OCI-LY7 (cell line): ENCODE data around the gene C2orf81. TPM values are rescaled to one million over a fixed set of nuclear protein-coding genes. Genes with fewer than 3 reads are reported as not detected.

ENCODE experiments used
- BruUV-seq: library from RNA; stranded (reverse); fragments of 400-500 nt; replicated peaks from 2 replicates; lab custom pipeline; 2021; lab: Mats Ljungman, UMichigan
- CTCF ChIA-PET: fragments of 300-600 bp; sonication (Branson Sonifier 250); formaldehyde crosslinking; loops from one replicate; lab custom pipeline; 2022; ENCODE audit warnings: antibody characterized with exemption; ENCODE audit not compliant: unreplicated experiment; lab: Charles Lee
- POLR2A ChIA-PET: fragments of 300-600 bp; sonication (Branson Sonifier 250); formaldehyde crosslinking; loops from one replicate; lab custom pipeline; 2022; ENCODE audit warnings: antibody characterized with exemption; lab: Charles Lee
- DNase-seq: peaks from one replicate; pipeline ENCODE4 v3.0.0-alpha.2; 2015; ENCODE audit warnings: low spot score
- H2AFZ ChIP-seq: fragments of 200-600 bp; sonication (generic), shearing (Covaris generic); 2 replicates; pipeline ENCODE4 v1.6.1; 2014; ENCODE audit warnings: mild to moderate bottlenecking, antibody characterized with exemption, low read length, moderate library complexity
- H3K27ac ChIP-seq: fragments of 200-600 bp; sonication (generic); 2 replicates; pipeline ENCODE4 v1.5.1; 2014; ENCODE audit warnings: mixed run types, low read depth, mild to moderate bottlenecking, moderate library complexity, low read length, inconsistent platforms; ENCODE audit not compliant: poor library complexity, severe bottlenecking
- H3K36me3 ChIP-seq: fragments of 200-600 bp; sonication (generic); 2 replicates; pipeline ENCODE4 v1.6.1; 2014; ENCODE audit warnings: mild to moderate bottlenecking, antibody characterized with exemption, low read length, moderate library complexity, mixed read lengths; ENCODE audit not compliant: insufficient read depth
- H3K4me1 ChIP-seq: fragments of 200-600 bp; sonication (generic); 2 replicates; pipeline ENCODE4 v1.5.1; 2014; ENCODE audit warnings: mild to moderate bottlenecking, low read length; ENCODE audit not compliant: insufficient read depth, poor library complexity, severe bottlenecking
- H3K4me2 ChIP-seq: fragments of 200-600 bp; sonication (generic); 2 replicates; pipeline ENCODE4 v1.6.1; 2014; ENCODE audit warnings: mild to moderate bottlenecking, low read length
- H3K4me3 ChIP-seq: fragments of 200-600 bp; sonication (generic); 2 replicates; pipeline ENCODE4 v1.5.1; 2014; ENCODE audit warnings: mild to moderate bottlenecking, low read depth, low read length; ENCODE audit not compliant: poor library complexity, severe bottlenecking
- H3K79me2 ChIP-seq: fragments of 200-600 bp; sonication (generic); 2 replicates; pipeline ENCODE4 v1.6.1; 2016; ENCODE audit warnings: low read depth, mild to moderate bottlenecking, low read length, moderate library complexity, mixed read lengths; ENCODE audit not compliant: insufficient read depth
- H3K9me2 ChIP-seq: fragments of 200-600 bp; sonication (generic); 2 replicates; pipeline ENCODE4 v1.6.1; 2016; ENCODE audit warnings: mild to moderate bottlenecking, low read length, mixed read lengths; ENCODE audit not compliant: insufficient read depth
- H3K9me3 ChIP-seq: fragments of 200-600 bp; sonication (generic); 2 replicates; pipeline ENCODE4 v1.6.1; 2014; ENCODE audit warnings: mild to moderate bottlenecking, mixed run types, low read length, mixed read lengths
- H4K20me1 ChIP-seq: fragments of 200-600 bp; sonication (generic); 2 replicates; pipeline ENCODE4 v1.6.1; 2014; ENCODE audit warnings: mild to moderate bottlenecking, antibody characterized with exemption, low read length, moderate library complexity, mixed read lengths; ENCODE audit not compliant: insufficient read depth
- EZH2phosphoT487 ChIP-seq: fragments of 200-600 bp; sonication (generic); IDR thresholded peaks from 2 replicates; pipeline ENCODE4 v1.6.1; 2018; ENCODE audit warnings: low read depth, borderline replicate concordance, mild to moderate bottlenecking, mixed run types, antibody characterized with exemption, low read length, moderate library complexity, mixed read lengths
- intact Hi-C: fragments of 100-400 bp; cut with micrococcal nuclease; formaldehyde crosslinking; loops from one replicate; pipeline ENCODE4 v1.10.0; 2022; ENCODE audit not compliant: unreplicated experiment
- total RNA-seq, 2 experiments: library from RNA; depleted of rRNA in 1 of 2; stranded (reverse); fragments of >200 nt in 1 of 2; shearing (Covaris generic) in 1 of 2; gene quantifications; 2 replicates each; pipeline ENCODE4 v1.2.3, GENCODE V29; 2014 to 2022
- TF ChIP-seq, protein P1 (sequence below): fragments of 200-600 bp; sonication (generic); conservative IDR thresholded peaks from 2 replicates; pipeline ENCODE4 v1.5.1; 2014; ENCODE audit warnings: mild to moderate bottlenecking, antibody characterized with exemption, low read length, moderate library complexity, mixed read lengths

C2orf81 gene
- total RNA-seq, 2 experiments from 2014 or later = 3.2 to 22.5 TPM

DNA sequence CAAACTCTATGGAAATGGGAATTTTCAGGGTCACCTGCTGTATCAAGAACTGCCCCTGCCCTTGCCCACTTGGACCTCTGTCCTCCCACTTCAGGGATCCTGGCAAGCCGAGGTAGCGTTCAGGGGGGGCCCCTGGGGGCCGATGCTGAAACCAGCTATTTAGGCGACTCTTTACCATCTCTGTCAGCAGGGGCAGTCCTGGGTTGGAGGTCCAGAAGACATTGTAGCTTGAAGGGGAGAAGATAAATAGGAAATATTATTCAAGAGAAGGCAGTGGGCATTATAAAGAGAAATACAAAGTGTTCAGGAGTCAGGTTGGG, 41.3 kb upstream of the C2orf81 start:
- H3K36me3 ChIP-seq = peaks cover 28% of the 10 kb centered on the region
- H3K9me3 ChIP-seq = no peaks in the 10 kb centered on the region
- intact Hi-C loops = no loop called here
- DNase-seq = no peak
- no peak overlapping the region for H3K4me2 ChIP-seq
- H4K20me1 ChIP-seq = no peaks in the 10 kb centered on the region
- no peak overlapping the region for H3K4me3 ChIP-seq
- H3K4me1 ChIP-seq = peaks cover 17% of the 10 kb centered on the region
- H3K79me2 ChIP-seq = peaks cover 19% of the 10 kb centered on the region; the same call in 1 of the 2 replicates
- ChIA-PET CTCF (no interaction called here), POLR2A (no interaction called here)
- H3K9me2 ChIP-seq = no peaks in the 10 kb centered on the region
- no TSS peak for BruUV-seq
- TF ChIP-seq, protein P1, sequence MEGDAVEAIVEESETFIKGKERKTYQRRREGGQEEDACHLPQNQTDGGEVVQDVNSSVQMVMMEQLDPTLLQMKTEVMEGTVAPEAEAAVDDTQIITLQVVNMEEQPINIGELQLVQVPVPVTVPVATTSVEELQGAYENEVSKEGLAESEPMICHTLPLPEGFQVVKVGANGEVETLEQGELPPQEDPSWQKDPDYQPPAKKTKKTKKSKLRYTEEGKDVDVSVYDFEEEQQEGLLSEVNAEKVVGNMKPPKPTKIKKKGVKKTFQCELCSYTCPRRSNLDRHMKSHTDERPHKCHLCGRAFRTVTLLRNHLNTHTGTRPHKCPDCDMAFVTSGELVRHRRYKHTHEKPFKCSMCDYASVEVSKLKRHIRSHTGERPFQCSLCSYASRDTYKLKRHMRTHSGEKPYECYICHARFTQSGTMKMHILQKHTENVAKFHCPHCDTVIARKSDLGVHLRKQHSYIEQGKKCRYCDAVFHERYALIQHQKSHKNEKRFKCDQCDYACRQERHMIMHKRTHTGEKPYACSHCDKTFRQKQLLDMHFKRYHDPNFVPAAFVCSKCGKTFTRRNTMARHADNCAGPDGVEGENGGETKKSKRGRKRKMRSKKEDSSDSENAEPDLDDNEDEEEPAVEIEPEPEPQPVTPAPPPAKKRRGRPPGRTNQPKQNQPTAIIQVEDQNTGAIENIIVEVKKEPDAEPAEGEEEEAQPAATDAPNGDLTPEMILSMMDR = no peak
- no peak for TF ChIP-seq EZH2phosphoT487
- no peak overlapping the region for H2AFZ ChIP-seq
- no peak overlapping the region for H3K27ac ChIP-seq

DNA sequence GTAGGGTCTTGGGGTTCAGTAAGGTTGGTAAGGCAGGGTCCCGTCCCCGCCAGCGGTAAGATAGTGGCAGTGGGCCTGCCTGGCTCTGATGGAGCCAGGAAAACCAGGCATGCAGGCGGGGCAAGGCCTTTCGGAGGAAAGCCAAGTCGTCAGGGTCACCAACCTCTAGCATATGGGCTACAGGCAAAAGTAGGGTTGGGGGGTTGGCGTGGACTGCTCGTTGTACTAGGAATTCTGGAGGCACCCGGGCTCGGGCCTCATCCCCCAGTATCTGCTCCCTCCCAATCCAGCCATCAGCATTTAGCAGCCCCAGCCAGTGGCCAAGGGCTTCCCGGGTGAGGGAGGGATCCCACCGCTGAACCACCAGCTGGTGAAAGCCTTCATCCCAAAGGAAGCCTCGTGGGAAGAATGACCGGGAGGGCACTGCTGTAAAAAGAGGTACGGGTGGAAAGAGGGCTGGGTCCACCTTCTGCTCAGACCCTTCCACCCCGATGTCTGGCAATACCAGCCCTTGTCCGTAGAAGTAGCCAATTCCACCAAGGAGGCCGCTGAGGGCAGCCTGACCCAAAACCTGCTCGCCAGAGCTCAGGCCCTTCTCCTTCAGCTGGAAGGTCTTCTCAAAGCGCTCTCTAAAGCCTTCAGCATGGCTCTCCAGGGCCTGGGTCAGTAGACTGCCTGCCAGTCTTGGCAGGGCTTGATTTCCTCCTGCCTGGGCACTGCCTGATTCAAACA, 40.8 kb upstream of the C2orf81 start:
- H3K27ac ChIP-seq = no peak overlapping the region
- H2AFZ ChIP-seq = no peak overlapping the region
- peaks cover 17% of the 10 kb centered on the region for H3K4me1 ChIP-seq
- intact Hi-C loops = no loop called here
- no TSS peak for BruUV-seq
- H4K20me1 ChIP-seq = no peaks in the 10 kb centered on the region
- CTCF ChIA-PET = no interaction called here
- peaks cover 19% of the 10 kb centered on the region; the same call in 1 of the 2 replicates for H3K79me2 ChIP-seq
- H3K4me3 ChIP-seq = no peak overlapping the region
- H3K4me2 ChIP-seq = no peak overlapping the region
- POLR2A ChIA-PET = no interaction called here
- H3K9me2 ChIP-seq = no peaks in the 10 kb centered on the region
- no peak for TF ChIP-seq EZH2phosphoT487
- TF ChIP-seq, protein P1 = no peak
- peaks cover 28% of the 10 kb centered on the region for H3K36me3 ChIP-seq
- DNase-seq = no peak
- H3K9me3 ChIP-seq = no peaks in the 10 kb centered on the region
